HT-29 (cell line): Measurements from ENCODE around the gene SV2C. TPM values are rescaled to one million over a fixed set of nuclear protein-coding genes. Genes with fewer than 3 reads are reported as not detected.
A peak's percentile ranks its signal among the peaks of the same experiment; 100 is the strongest.

Experiments
- DNase-seq: peaks from one replicate; pipeline ENCODE4 v3.0.0-alpha.2; 2015; ENCODE audit warnings: low spot score
- total RNA-seq: library from RNA; depleted of rRNA; stranded (reverse); fragments of >200 nt; shearing (Covaris generic); gene quantifications from 2 replicates; pipeline ENCODE4 v1.2.3, GENCODE V29; 2014

Gene SV2C
- total RNA-seq, 1 experiment from 2014 or later = not detected

DNA sequence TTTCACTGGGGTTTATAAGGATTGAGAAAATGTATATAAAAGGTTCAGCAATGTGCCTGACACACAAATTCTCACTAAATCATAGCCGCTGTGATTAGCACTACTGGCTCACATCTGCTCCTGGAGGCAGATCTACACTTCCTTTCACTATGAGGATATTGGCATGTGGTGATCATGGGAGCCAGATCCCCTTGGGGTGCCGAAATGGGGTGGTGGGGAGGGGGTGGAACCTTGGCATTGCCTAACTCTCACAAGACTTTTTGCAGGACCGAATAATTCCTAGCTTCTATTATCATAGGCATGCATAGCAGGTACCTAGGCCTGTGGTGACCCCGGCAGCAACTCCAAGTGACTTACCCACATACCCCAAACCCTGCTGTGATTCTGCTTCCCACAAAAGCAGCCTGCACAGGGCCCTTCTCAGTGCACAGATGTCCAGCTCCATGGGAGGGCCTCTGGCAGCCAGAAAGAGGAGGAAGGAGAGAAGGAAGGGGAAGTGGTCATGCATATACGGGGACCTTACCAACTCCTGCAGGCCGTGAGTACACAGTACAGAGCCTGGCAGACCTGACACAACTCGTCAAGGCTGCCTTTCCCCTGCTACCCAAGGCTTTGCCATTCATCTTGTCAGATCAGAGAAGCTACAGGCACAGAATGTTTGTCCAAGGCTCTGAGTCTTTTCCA lies 258.6 kb downstream of the SV2C start:
- DNase-seq = no peak

GRCh38 chr5:76342474-76342873 lies 259.3 kb downstream of the SV2C start:
- DNase-seq = no peak

GRCh38 chr5:76345582-76345981 lies 262.4 kb downstream of the SV2C start:
- DNase-seq = no peak

DNA sequence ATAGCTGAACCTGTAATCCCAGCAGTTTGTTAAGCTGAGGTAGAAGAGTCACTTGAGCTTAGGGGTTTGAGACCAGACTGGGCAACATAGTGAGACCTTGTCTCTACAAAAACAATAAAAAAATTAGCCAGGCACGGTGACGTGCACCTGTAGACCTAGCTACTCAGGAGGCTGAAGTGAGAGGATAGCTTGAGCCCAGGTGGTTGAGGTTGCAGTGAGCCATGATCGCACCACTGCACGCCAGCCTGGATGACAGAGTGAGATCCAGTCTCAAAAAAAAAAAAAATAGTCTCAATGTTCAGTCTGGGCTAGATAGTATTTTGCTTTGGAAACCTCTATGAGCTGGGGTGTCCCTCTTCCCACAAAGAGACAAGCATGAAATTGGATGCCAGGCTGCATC lies 268.0 kb downstream of the SV2C start:
- DNase-seq = no peak

GRCh38 chr5:76351577-76351976 lies 268.4 kb downstream of the SV2C start:
- DNase-seq = no peak

DNA sequence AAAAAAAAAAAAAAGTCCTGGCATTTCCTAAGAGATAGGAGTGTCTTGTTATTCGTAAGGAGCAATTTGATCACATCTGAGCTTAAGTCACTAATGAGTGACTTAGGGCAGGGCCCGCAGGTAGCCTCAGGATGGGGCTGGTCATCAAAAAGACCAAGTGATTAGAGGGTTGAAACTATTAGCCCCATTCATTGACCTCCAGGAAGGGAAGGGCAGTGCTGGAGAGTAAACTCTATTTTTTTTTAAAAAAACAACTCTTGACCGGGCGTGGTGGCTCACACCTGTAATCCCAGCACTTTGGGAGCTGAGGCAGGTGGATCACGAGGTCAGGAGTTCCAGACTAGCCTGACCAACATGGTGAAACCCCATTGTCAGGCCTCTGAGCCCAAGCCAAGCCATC lies 273.7 kb downstream of the SV2C start:
- DNase-seq = no peak

- DNase-seq = peak; percentile 71
These were observed 280.4 kb downstream of the SV2C start for GRCh38 chr5:76363352-76364225.

DNA sequence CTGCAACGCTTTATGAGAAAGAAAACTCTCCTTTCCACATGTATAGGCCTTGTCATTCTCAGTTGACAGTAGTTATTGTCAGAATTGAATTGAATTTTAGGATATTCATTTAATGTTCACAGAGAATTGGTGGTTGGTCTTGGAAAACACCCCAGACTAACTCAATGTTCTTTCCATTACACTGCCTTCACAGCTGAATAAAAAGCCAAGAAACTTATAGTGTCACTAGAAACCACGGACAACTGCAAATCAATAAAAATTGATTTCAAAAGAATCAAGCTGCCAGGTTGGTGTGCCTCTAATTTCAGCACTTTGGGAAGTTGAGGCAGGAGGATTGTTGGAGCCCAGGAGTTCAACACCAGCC lies 281.0 kb downstream of the SV2C start:
- no peak for DNase-seq

DNA sequence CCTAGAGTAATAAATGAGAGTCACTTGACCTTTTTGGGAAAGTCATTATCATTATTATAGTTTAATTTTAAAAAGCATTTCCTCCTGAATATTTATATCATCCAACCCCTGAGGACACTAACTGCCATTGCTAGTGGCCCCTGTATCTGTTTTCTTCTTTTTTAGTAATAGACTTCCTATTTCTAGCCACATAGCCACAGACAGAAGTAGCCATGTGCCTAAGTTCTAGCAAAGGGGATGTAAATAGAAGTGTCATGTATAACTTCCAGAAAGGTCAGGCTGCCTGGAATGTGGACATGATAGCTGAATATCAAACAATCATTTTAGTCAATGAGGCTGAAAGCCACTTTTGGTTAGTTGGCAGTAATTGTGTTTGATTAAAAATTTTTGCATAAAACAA lies 282.4 kb downstream of the SV2C start:
- no peak for DNase-seq

DNA sequence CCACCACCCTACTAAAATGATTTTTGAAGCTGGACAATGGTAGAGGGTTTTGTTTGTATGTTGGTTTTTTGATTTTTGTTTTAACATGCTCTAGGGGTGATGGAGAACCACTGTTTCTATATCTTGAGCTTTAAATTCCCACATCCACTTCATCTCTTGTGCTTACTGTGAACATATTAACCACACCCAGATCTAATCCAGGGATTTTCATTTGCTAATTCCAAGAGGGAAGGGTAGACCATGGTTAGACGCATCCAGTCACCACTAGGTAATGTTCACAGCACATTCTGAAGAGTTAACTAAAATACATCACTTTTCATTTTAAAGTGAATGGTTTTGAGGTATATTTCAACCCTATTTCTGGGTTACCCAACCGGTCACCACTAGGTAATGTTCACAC lies 283.4 kb downstream of the SV2C start:
- DNase-seq = no peak

- DNase-seq = no peak
These were observed 284.6 kb downstream of the SV2C start for GRCh38 chr5:76367623-76368371.

GRCh38 chr5:76368941-76369340 lies 285.8 kb downstream of the SV2C start:
- peak; percentile 28 for DNase-seq

DNA sequence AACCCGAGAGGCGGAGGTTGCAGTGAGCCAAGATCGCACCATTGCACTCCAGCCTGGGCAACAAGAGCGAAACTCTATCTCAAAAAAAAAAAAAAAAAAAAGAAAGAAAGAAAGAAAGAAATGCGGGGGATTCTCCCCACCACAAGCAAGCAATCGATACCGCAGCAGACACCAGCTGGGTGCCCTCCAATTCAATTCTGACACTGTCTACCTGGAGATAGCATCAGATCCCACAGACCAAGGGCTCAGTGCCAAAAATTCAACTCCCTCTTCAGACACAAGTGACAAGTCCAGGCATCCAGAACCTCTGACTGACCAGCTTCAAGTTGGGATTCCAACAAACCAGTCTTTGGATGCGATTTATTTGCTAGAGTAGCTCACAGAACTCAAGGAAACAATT lies 286.5 kb downstream of the SV2C start:
- peak; percentile 22 for DNase-seq

DNA sequence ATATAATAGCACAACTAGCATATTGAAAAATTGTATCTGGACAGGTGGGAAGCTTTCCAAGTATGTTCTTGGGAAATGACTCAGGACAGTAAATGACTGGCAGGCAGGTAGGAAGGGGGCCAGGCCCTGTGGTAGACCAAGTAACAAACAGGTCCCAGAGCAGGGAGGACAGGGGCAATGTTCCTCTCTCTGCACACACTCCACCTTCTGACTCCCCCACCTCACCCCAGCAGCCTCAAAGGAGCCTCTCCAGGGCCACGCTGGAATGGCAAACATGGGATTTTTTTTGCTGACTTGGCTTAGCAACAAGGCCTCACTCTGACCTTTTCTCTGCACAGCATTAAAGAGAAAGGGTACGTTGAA lies 288.8 kb downstream of the SV2C start:
- no peak for DNase-seq

DNA sequence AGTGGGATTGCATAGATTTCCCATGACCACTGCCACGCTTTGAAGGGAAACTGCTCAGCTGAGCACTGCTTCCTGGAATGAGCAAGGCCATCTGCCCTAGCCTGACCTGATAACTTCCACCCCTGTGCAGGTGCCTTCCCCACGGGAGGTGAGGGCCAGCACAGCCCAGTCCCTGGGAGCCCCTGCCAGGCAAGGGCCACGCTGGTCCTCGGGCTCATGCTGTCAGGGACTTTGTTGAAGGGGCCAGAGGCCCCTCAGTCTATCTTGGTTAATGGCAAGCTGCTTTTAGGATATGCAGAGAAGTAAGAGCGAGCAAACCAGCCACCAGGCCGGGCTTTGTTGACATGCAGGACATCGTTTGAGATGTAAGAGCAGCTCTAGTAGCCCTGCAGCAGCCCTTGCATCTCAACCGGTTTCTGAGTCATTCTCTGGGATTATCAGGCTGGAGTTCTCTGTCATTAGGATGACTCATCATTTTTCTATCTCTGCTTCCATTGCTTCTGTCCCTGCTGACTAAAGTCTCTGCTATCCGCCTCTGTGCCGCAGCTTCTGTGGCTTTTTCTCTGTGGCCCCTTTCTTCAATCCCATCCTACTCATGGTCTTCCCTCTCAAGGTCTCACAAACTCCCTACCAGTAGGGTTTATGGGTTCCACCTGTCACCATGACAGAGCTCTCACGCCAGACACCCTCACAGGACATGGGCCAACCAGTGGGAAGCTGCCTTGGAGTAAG lies 289.3 kb downstream of the SV2C start:
- peak; percentile 83 for DNase-seq

GRCh38 chr5:76376148-76376865 lies 293.1 kb downstream of the SV2C start:
- DNase-seq = no peak

GRCh38 chr5:76376866-76377230 lies 293.7 kb downstream of the SV2C start:
- DNase-seq = no peak

GRCh38 chr5:76378355-76378754 lies 295.2 kb downstream of the SV2C start:
- no peak for DNase-seq

GRCh38 chr5:76379316-76379715 lies 296.1 kb downstream of the SV2C start:
- DNase-seq = no peak

DNA sequence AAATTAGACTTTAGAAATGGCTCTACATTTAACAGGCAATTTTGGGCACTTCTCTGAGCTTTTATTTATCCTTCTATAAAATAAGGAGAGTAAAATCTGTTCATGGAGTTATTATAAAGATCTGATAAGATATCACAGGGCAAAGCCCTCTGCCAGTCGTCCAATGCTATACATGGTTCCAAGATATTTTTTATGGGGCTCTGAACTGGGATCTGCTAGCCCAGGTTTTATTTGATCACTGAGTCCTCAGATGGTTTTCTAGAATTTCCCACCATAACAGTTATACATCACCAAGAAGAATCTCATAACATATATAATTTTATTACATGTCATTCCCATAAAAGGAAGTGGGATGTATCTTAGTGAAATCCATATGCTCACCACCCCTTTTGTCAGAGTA lies 296.7 kb downstream of the SV2C start:
- no peak for DNase-seq

GRCh38 chr5:76380346-76381066 lies 297.3 kb downstream of the SV2C start:
- DNase-seq = no peak
